ENCODE data around the gene IL32. TPM values are rescaled to one million over a fixed set of nuclear protein-coding genes. Genes with fewer than 3 reads are reported as not detected.

Gene IL32
- total and polyA plus RNA-seq, 9 of the 15 experiments (the other 6 are each of a cell fraction or from before 2014, with no cell fraction given) = 0.21 to 2.2 (median 0.37) TPM; not detected in 3

DNA sequence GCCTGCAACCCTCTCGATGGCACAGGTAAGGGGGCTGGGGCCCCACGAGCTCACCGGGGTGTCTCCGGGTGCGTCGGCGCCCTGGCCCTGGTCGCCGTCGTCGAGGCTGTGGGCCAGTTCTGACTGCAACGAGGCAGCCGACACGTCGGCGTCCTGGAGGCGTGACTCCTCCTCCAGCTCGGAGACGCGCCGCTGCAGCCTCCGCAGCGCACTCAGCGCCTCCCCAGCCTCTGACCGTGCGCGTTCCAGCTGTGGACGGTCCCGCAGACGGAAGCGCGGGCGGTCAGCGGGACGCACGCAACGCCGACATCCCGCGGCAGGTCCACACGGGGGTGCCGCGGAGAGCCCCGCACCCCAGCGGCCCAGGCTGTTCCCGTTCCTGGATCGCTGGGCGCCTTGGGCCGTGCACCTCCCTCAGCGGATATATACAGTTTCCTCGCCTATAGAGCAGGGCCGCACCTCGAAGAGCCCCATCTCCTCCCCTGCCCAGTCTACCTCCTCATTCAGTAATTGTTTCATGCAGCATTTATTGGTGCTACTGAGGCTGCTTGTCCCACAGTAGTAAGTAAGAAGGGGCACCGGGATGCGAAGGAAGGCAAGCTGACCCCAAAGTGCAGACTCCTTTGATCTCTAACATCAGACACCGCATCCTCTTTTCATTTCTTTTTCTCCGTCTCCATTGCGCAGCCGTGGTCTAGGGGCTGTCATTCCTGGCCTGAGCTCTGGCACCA is 35.8 kb upstream of the IL32 start (continued):
- TF ChIP-seq, protein P1, sequence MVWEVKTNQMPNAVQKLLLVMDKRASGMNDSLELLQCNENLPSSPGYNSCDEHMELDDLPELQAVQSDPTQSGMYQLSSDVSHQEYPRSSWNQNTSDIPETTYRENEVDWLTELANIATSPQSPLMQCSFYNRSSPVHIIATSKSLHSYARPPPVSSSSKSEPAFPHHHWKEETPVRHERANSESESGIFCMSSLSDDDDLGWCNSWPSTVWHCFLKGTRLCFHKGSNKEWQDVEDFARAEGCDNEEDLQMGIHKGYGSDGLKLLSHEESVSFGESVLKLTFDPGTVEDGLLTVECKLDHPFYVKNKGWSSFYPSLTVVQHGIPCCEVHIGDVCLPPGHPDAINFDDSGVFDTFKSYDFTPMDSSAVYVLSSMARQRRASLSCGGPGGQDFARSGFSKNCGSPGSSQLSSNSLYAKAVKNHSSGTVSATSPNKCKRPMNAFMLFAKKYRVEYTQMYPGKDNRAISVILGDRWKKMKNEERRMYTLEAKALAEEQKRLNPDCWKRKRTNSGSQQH (CRISPR knock-in tag; IDR thresholded peaks at IDR 0.05) = no peak
- TF ChIP-seq HINFP (tag; conservative IDR thresholded peaks at IDR 0.05; ENCODE audit: low read depth) (no peak), POLR2A (conservative IDR thresholded peaks at IDR 0.05) (no peak), SRF (CRISPR knock-in tag; IDR thresholded peaks at IDR 0.05) (no peak), DLX4 (CRISPR knock-in tag; IDR thresholded peaks at IDR 0.05) (no peak), YY1 (IDR thresholded peaks at IDR 0.05; ENCODE audit: borderline replicate concordance in 1 of 3, control insufficient read depth in 1 of 3, extremely low read depth in 1 of 3, insufficient read depth in 3 of 3, insufficient read length in 1 of 3, insufficient replicate concordance in 2 of 3, low read depth in 1 of 3, low read length in 2 of 3) (no peak), FOXJ2 (tag; IDR thresholded peaks at IDR 0.05) (no peak), ZNF561 (CRISPR knock-in tag; conservative IDR thresholded peaks at IDR 0.05) (no peak), GTF2E2 (tag; IDR thresholded peaks at IDR 0.05) (no peak), ZBTB7A (IDR thresholded peaks at IDR 0.05; ENCODE audit: borderline replicate concordance, control insufficient read depth, low read depth, low read length) (no peak), HEY1 (CRISPR knock-in tag; IDR thresholded peaks at IDR 0.05; ENCODE audit: borderline replicate concordance) (no peak), ZNF41 (CRISPR knock-in tag; conservative IDR thresholded peaks at IDR 0.05) (no peak), NCOA1 (IDR thresholded peaks at IDR 0.05; ENCODE audit: low read depth) (no peak), ELF1 (tag; IDR thresholded peaks at IDR 0.05) (no peak), ZMIZ1 (IDR thresholded peaks at IDR 0.05; ENCODE audit: low read depth in 2 of 2, low read length in 2 of 2) (no peak)
- TF ChIP-seq, protein P2, sequence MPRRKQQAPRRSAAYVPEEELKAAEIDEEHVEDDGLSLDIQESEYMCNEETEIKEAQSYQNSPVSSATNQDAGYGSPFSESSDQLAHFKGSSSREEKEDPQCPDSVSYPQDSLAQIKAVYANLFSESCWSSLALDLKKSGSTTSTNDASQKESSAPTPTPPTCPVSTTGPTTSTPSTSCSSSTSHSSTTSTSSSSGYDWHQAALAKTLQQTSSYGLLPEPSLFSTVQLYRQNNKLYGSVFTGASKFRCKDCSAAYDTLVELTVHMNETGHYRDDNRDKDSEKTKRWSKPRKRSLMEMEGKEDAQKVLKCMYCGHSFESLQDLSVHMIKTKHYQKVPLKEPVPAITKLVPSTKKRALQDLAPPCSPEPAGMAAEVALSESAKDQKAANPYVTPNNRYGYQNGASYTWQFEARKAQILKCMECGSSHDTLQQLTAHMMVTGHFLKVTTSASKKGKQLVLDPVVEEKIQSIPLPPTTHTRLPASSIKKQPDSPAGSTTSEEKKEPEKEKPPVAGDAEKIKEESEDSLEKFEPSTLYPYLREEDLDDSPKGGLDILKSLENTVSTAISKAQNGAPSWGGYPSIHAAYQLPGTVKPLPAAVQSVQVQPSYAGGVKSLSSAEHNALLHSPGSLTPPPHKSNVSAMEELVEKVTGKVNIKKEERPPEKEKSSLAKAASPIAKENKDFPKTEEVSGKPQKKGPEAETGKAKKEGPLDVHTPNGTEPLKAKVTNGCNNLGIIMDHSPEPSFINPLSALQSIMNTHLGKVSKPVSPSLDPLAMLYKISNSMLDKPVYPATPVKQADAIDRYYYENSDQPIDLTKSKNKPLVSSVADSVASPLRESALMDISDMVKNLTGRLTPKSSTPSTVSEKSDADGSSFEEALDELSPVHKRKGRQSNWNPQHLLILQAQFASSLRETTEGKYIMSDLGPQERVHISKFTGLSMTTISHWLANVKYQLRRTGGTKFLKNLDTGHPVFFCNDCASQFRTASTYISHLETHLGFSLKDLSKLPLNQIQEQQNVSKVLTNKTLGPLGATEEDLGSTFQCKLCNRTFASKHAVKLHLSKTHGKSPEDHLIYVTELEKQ (CRISPR knock-in tag; IDR thresholded peaks at IDR 0.05) = no peak
